Stimulated activated CD4-positive, alpha-beta T cell treated with anti-CD3 and anti-CD28 coated beads, Interleukin-2, amount 100 ng/mL, for 4 hours (primary cell): Measurements from ENCODE around the gene SPNS2.

ENCODE experiments used
- DNase-seq: peaks from one replicate; pipeline ENCODE4 v3.0.0-alpha.2; 2020; ENCODE audit warnings: low read depth

SPNS2 gene

GRCh38 chr17:4503283-4504025, 4.8 kb downstream of the SPNS2 start:
- DNase-seq, result no peak

- no peak for DNase-seq
Measured at GRCh38 chr17:4504188-4504587, 5.5 kb downstream of the SPNS2 start.

GRCh38 chr17:4505187-4505586, 6.5 kb downstream of the SPNS2 start:
- DNase-seq, result no peak

DNA sequence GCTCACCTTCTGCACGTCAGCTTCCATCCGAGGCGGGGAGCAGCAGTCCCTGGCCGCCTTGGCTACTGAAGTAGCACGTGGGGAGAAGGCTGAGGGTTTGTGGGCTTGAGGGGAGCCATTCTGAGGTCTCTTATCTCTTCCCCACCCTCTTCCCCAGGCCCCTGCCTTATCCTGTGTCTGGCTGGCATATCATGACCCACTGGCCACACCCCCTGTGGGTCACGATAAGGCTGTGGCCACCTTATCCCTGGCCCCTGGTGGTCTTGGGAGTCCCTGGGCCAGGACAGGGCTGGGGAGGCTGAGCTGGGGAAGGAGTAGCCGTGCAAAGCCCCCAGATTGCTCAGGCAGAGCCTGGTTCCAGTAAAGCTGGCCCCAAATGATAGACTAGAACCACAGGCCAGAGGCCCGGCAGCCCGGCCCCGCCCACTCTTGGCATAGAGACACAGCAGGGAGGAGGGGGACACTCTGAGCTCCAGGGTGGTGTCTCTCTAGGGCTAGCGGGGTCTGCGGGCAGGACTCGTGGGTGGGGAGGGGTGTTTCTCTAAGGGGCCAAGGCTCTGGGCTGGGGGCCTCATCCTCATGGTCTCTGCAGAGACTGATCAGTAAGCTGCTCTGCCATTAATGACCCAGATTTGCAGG, 7.6 kb downstream of the SPNS2 start:
- DNase-seq, result no peak

DNA sequence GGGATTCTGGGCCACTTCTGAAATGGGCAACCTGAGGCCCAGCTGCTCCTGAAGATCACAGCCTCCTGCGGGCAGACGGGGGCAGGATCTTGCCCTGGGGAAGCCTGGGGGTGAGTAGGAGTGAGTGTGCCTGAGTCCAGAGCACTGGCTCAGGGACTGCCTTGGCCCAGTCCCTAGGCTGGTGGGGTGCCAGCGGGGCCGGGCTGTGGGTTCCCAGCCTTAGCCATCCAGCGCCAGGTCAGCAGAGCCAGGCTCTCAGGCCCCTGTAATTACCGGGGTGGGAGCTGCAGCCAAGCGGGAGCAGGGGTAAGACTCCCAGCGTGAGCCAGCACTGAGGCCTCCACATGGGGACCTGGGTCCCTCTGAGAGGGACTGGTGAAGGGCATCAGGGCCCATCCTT, 8.2 kb downstream of the SPNS2 start:
- DNase-seq, result no peak

DNA sequence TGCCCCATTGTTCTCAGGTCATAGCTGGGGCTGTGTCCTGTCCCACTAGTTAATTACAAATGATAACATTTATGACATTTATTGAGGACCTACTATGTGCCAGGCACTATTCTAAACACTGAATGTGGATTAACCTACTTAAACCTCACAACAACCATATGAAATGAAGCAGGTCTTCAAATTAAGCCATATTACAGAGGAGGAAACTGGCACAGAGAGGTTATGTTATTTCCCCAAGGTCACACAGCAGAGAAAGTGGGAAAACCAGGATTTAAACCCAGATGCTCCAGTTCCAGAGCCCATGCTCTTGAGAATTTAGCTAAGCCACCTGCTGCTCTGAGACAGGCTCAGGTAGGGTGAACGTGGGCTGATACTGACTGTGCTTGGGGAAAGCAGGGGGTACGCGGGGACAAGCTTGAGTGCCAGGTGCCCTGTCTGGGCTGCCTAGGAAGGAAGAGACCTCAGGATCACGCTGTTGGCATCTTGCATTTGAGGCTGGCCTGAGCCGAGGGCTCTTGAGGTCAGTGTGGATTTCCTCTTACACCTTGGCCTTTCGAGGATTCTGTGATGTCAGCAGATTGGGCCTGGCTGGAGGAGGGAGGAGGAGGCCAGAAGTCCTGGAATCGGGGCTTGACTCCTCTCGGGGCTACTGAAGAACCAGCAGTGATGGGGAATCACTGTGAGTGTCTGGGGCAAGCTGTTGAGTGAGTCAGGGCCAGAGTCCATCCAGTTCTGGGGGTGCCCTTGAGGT, 8.9 kb downstream of the SPNS2 start:
- DNase-seq, result no peak

DNA sequence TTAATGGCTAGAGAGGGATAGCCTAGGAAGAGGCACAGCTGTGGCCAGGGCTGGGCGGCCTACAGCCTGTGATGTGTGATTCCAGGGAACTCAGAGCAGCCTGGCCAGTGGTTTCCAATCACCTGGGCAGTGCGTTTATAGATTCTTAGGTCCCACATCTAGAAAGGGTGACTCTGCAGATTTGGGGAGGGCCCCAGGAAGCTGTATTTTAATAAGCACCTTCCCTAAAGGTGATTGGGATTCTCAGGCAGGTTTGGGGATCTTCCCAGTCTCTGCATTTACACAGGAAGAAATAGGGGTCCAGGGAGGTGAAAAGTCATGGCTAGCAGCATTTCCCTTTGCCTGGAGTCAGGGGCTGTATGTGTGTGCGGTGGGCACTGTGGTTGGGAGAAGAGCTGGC, 9.5 kb downstream of the SPNS2 start:
- DNase-seq, result no peak

DNA sequence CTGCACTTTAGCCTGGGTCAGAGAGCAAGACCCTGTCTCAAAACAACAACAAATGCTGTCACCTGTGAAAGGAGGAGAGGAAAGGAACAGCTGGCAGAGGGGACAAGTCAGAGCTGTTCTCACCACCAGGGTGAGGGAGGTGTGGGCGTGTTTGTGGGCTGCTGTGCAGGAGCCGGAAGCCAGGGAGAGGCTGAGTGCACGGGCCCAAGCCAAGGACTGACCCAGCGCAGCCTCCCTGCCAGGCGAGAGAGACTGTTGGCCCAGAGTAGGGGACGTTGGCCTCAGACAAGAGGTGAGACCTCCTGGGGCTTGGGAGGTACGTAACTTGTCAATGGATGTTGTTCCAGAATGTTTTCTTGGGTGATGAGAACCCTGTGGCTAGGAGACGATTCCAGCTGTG, 10.7 kb downstream of the SPNS2 start:
- no peak for DNase-seq

- DNase-seq, result no peak
Measured at GRCh38 chr17:4509923-4510617, 11.4 kb downstream of the SPNS2 start.

GRCh38 chr17:4510618-4510941, 11.9 kb downstream of the SPNS2 start:
- DNase-seq, result no peak

GRCh38 chr17:4511199-4511932, 12.7 kb downstream of the SPNS2 start:
- DNase-seq, result no peak

DNA sequence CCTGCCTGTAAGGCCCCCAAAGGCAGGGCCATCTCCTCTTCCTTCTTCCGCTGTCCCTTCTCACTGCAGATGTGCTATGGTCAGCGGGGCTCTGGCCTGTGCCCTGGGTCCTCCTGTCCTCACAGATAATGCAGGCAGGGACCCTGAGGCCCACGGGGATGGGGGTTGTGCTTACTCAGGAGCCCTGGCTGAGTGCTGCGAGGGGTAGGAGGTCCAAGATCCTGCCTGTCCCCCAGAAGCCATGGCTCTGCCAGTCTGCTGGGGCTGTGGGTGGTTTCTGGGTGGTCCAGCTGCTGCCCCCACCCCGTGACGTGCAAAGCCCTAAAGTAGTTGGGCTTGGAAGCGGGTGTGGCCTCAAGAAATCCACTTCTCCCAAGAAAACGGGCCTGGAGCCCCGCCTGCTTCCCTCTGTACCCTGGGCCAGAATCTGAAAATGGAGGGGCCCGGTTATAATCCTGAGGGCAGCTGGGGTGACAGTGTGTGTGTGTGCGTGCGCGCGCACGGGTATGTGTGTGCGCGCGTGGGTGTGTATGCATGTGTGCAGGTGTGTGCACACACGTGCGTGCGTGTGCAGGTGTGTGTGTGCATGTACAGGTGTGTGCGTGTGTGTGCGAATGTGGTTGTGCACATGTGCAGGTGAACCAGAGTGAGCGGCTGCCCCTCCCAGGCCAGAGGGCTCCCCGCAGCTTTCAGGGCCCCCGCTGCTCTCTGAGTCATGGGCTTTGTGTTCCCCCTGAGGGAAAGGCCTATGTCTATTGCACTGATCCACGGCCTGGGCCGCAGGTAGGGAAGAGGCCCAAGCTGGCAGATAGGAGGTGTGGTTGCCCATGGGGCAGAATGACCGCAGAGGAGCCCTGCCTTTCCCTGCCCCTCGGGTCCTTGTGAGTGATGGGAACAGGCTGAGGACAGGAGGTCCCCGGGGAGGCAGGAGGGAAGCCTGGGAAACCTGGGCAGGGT, 13.8 kb downstream of the SPNS2 start:
- DNase-seq, result no peak

GRCh38 chr17:4513113-4514032, 14.7 kb downstream of the SPNS2 start:
- no peak for DNase-seq

- DNase-seq, result no peak
Measured at GRCh38 chr17:4514206-4514605, 15.5 kb downstream of the SPNS2 start.

- no peak for DNase-seq
Measured at GRCh38 chr17:4514779-4515178, 16.1 kb downstream of the SPNS2 start.

DNA sequence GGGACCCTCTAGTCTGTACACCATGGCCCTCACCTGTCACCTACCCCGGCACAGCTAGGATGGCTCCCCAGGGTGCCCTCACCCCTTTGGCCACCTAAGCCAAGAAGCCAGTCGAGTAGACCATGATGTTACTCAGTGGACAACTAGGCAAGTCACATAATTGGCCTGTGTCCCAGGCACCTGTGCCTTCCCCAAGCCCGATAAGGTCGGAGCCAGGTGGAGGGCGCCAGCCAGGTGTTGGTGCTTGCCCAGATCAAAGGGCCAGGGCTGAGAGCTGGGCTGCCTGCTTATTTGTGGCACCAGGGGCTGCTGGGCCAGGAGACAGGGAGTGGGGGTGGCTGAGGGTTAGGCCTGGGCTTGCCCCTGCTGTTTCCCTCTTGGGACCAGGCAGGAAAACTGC, 16.8 kb downstream of the SPNS2 start:
- no peak for DNase-seq

GRCh38 chr17:4516735-4517134, 18.1 kb downstream of the SPNS2 start:
- DNase-seq, result no peak

GRCh38 chr17:4518901-4519300, 20.2 kb downstream of the SPNS2 start:
- DNase-seq, result no peak

DNA sequence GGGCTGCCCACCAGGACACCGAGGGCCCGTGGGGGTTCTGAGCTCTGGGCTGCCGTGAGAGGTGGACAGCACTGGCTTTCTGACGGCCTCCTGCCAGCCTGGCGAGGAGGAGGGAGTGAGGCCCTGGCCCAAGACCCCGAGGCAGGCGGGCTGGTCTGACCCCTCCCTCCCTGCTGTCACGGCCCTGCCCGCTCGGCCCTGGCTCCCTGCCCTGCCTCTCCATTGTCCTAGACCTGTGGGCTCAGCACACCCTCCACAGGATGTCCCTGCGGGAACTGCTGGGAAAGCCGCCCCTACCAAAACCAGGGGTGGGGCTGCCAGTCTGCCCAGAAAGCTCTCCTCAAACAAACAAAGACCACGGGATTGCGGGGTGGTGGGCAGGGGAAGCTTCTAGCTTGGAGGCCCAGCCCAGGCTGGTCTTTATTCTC, 20.7 kb downstream of the SPNS2 start:
- no peak for DNase-seq
